GM12878 (cell line): Measurements from ENCODE around the gene HOPX.

Experiments
- EP300 ChIP-seq, 2 experiments: fragments of 150-350 bp in 1 of 2; IDR thresholded peaks; 2 replicates each; pipeline ENCODE4 v1.6.1; 2011 to 2012; ENCODE audit warnings: low read depth in 2 of 2, low read length in 2 of 2, borderline replicate concordance in 1 of 2, improper control_type of control experiment in 1 of 2, inconsistent platforms in 1 of 2; ENCODE audit not compliant: control insufficient read depth in 1 of 2
- EZH2 ChIP-seq: IDR thresholded peaks from 2 replicates; pipeline ENCODE4 v1.6.1; 2012; ENCODE audit warnings: low read depth, mild to moderate bottlenecking, control low read depth, inconsistent platforms, low read length, borderline replicate concordance; ENCODE audit not compliant: control insufficient read depth
- POLR2A ChIP-seq: IDR thresholded peaks from 2 replicates; pipeline ENCODE4 v1.6.1; 2011; ENCODE audit warnings: low read depth, mild to moderate bottlenecking, low read length
- SP1 ChIP-seq: IDR thresholded peaks from one replicate; pipeline ENCODE4 v1.6.1; 2011; ENCODE audit warnings: low read depth, low read length
- SPI1 ChIP-seq: IDR thresholded peaks from 2 replicates; pipeline ENCODE4 v1.6.1; 2011; ENCODE audit warnings: low read depth, mild to moderate bottlenecking, low read length, moderate library complexity, borderline replicate concordance; ENCODE audit not compliant: insufficient read depth
- YBX1 ChIP-seq: fragments of 450-650 bp; IDR thresholded peaks from 2 replicates; pipeline ENCODE4 v1.6.1; 2016; ENCODE audit warnings: antibody characterized with exemption
- ZNF207 ChIP-seq: fragments of 450-650 bp; IDR thresholded peaks from 2 replicates; pipeline ENCODE4 v1.6.1; 2014; ENCODE audit warnings: antibody characterized with exemption, mild to moderate bottlenecking, borderline replicate concordance
- TF ChIP-seq, protein P1 (sequence below): IDR thresholded peaks from 2 replicates; pipeline ENCODE4 v1.6.1; 2011; ENCODE audit warnings: borderline replicate concordance, low read depth, mild to moderate bottlenecking, moderate library complexity, mixed read lengths, low read length; ENCODE audit not compliant: insufficient read depth; ENCODE audit errors: extremely low read length
- TF ChIP-seq, protein P2 (sequence below), 3 experiments: IDR thresholded peaks in 2 of 3; conservative IDR thresholded peaks in 1 of 3; 2 replicates each; pipeline ENCODE4 v1.5.1; 2011; ENCODE audit warnings: low read depth in 3 of 3, low read length in 3 of 3, mild to moderate bottlenecking in 3 of 3, control low read depth in 2 of 3, moderate library complexity in 2 of 3, inconsistent platforms in 1 of 3, mixed read lengths in 1 of 3; ENCODE audit not compliant: control insufficient read depth in 2 of 3, insufficient read depth in 1 of 3; ENCODE audit errors: extremely low read depth in 1 of 3

DNA sequence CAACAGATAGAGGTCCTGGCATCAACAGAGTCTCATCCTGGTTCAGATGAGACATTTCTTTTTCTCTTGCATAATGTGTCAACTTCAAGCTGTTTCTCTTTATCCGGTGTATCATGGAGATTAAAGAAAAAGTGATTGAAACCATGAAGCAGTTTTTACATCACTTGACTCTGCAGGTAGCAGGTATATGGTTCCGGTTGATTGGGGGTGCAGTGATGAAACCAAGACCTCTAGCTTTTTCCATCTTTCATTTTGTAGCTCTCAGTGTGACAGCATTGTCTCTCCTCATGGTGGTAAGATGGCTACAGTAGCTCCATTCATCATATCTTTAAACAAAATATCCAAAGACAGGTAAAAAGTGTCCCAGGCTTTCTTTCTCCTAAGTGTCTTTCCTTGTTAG lies 2.4 kb upstream of the HOPX start:
- TF ChIP-seq, protein P1, sequence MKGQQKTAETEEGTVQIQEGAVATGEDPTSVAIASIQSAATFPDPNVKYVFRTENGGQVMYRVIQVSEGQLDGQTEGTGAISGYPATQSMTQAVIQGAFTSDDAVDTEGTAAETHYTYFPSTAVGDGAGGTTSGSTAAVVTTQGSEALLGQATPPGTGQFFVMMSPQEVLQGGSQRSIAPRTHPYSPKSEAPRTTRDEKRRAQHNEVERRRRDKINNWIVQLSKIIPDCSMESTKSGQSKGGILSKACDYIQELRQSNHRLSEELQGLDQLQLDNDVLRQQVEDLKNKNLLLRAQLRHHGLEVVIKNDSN: no peak
- no peak for TF ChIP-seq POLR2A
- no peak for TF ChIP-seq SPI1
- no peak for TF ChIP-seq ZNF207
- no peak for TF ChIP-seq EZH2
- TF ChIP-seq, protein P2, sequence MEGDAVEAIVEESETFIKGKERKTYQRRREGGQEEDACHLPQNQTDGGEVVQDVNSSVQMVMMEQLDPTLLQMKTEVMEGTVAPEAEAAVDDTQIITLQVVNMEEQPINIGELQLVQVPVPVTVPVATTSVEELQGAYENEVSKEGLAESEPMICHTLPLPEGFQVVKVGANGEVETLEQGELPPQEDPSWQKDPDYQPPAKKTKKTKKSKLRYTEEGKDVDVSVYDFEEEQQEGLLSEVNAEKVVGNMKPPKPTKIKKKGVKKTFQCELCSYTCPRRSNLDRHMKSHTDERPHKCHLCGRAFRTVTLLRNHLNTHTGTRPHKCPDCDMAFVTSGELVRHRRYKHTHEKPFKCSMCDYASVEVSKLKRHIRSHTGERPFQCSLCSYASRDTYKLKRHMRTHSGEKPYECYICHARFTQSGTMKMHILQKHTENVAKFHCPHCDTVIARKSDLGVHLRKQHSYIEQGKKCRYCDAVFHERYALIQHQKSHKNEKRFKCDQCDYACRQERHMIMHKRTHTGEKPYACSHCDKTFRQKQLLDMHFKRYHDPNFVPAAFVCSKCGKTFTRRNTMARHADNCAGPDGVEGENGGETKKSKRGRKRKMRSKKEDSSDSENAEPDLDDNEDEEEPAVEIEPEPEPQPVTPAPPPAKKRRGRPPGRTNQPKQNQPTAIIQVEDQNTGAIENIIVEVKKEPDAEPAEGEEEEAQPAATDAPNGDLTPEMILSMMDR (IDR thresholded peaks at IDR 0.05 in 2 of 3, conservative IDR thresholded peaks at IDR 0.05 in 1 of 3; ENCODE audit: control insufficient read depth in 2 of 3, extremely low read depth in 1 of 3, insufficient read depth in 1 of 3, low read depth in 3 of 3, low read length in 3 of 3): no peak
- no peak for TF ChIP-seq YBX1
- TF ChIP-seq EP300 (IDR thresholded peaks at IDR 0.05; ENCODE audit: borderline replicate concordance in 1 of 2, control insufficient read depth in 1 of 2, low read depth in 2 of 2, low read length in 2 of 2): no peak
- TF ChIP-seq SP1: no peak
